GM19463 (cell line): ENCODE data around the gene TMEM248.
"Not testable (repeated sequence)": the region's sequence is repeated elsewhere in the genome, so short reads cannot be mapped to it uniquely, and the experiment has no call there.

Source experiments
- ATAC-seq: cut with Tn5 transposase; IDR thresholded peaks from one replicate; pipeline ENCODE4 v1.9.1; 2021; ENCODE audit warnings: mild to moderate bottlenecking, moderate library complexity; ENCODE audit not compliant: unreplicated experiment

TMEM248 gene, protein sequence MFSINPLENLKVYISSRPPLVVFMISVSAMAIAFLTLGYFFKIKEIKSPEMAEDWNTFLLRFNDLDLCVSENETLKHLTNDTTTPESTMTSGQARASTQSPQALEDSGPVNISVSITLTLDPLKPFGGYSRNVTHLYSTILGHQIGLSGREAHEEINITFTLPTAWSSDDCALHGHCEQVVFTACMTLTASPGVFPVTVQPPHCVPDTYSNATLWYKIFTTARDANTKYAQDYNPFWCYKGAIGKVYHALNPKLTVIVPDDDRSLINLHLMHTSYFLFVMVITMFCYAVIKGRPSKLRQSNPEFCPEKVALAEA

DNA sequence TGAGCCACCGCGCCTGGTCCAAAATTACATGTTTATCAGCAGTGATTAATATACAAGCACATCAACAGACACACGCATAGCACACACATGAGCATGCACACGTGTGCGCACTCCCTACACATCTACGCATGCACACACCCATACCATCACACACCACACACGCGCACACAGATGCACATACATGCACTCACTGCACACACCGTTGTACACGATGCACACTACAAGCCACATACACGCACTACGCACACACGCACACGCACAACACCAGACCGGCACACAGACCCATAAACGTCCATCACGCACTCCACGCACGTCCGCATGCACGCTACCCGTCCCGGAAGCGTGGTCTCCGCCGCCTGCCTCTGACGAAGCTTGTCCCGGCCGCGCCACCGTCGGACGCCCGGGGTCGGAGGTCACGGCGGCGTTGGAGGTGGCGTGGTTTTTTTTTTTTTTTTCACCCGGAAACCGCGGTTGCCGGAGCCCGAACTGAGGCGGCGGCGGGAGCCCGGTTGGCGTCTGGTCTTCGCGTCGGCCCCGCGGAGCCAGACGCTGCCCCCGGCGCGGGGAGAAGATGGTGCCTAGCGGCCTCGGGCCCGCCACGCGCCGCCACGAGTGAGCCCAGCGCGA lies at the start of gene TMEM248:
Gene TMEM248 (plus strand): TSS at position 457 of the 627 bp plus-strand sequence. CDS start 20,641 bp downstream, outside the sequence.
- ATAC-seq, result peak; percentile 85

DNA sequence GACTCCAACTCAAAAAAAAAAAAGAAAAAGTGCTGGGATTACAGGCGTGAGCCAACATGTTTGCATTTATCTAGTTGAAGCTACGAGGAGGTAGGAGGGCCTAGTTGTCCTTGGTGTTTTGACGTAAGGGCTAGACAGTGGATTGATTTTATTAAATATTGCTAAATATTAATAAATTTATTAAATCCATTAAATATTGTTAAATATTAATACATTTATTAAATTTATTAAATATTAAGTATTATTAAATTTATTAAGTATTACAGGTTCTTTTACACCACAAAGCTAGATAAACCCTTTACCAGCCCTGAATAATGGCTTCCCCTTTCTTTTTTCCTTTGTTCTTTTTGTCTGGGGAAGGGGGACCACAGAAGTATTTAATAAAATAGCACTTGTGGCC lies 47.5 kb upstream of the TMEM248 start:
- ATAC-seq, result no peak

GRCh38 chr7:66877577-66878300 lies 43.3 kb upstream of the TMEM248 start:
- peak; percentile 98 for ATAC-seq

DNA sequence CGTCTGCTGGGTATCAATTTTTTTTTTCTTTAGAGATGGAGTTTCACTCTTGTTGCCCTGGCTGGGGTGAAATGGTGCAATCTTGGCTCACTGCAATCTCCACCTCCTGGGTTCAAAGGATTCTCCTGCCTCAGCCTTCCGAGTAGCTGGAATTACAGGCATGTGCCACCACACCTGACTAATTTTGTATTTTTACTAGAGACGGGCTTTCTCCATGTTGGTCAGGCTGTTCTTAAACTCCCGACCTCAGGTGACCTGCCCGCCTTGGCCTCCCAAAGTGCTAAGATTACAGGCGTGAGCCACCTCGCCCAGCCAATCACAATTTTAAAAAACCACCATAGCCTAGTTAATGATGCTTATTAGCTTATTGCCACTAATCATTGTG lies 42.7 kb upstream of the TMEM248 start:
- not testable (repeated sequence) for ATAC-seq

DNA sequence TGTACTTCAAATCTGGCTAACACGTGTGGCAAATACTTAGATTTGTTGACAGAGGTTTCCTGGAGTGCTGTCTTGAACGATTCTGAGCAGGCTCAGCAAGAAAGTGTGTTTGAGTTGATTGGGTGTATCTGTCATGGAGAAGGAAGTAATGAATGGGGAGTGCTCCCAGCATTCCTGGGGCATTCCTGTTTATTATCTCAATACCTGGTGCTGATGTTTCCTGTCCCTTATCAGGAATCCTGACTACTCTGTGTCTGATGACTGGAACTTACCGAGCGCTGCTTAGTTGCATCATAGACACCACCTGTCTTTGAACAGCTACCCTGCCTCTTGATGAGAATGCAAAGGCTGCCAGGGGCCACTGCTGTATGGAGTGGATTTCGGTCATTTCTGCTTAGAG lies 41.0 kb upstream of the TMEM248 start:
- ATAC-seq, result no peak

DNA sequence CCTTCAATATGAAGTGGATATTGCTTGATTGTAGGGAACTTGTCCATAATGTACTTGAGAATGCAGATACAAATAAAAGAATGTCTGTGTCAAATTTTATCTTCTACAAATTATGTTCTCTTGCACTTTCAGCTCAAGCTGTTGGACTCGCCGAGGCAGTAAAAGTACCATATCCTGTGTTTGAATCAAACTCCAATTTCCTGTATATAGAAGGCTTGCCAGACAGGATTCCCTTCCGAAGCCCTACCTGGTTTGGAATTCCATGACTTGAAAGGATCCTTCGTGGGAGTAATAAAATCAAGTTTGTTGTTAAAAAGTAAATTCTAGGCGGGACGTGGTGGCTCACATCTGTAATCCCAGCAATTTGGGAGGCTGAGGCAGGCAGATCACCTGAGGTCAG lies 40.4 kb upstream of the TMEM248 start:
- not testable (repeated sequence) for ATAC-seq

GRCh38 chr7:66883716-66884115 lies 37.3 kb upstream of the TMEM248 start:
- no peak for ATAC-seq

DNA sequence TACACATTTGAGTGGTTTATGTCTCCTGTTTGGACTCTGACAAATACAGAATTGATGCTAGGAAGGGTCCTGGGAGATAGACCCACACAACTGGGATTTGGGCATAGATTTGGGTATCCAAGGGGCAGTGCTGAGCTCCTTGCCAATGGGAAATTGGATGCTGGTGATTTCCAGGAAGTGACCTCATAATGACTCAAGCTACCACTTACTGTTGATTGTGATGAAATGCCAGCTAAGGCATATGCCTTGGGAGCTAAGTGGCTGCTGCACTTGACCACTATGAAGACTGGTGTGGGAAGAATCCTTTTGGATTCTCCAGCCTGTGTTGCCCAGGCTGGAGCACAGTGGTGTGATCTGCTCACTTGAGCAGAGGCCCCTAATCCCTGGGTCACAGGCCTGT lies 36.5 kb upstream of the TMEM248 start:
- ATAC-seq, result not testable (repeated sequence)

GRCh38 chr7:66886152-66886551 lies 34.9 kb upstream of the TMEM248 start:
- ATAC-seq, result peak; percentile 78

DNA sequence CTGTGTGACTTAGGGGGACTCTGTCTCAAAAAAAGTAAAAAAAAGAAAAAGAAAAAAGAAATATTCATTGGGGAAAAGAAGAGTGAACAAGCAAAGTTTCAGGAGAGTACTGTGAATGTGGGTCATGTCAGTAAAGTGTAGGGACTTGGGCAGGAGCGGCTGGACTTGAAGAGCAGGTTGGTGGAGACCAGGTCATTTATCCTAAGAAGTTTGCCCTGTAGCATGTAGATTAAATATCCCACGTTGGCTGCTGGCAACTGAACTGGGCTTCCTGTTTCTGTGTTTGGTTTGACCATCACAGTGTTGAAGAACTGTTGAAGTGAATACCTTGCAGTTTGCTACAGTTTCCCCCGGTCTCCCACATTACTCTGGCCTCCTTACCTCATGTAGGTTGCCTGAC lies 32.8 kb upstream of the TMEM248 start:
- ATAC-seq, result not testable (repeated sequence)

DNA sequence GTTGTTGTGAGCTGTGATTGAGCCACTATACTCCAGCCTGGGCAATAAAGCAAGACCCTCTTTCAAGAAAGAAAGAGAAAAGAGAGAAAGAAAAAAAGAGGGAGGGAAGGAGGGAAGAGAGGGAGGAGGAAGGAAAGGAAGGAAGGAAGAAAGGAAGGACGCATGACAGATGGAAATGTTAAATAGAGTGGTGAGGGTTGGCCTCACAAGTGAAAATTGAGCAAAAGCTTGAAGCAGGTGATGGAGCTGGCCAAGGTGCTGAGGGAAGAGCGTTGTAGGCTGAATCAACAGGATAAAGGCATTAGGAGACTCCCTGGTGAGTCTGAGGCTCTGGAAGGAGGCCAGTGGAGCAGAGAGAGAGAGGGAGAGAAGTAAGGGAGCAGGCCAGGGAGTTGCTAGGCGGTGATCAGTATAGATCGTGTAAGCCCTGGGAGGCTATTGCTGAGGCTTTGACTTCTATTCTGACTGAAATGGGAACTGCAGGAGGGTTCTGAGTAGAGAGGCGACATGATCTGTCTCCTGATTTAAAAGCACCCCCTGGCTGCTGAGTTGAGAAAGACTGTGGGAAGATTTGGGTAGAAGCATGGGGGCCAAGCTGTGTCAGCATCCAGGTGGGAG lies 26.5 kb upstream of the TMEM248 start:
- no peak for ATAC-seq

GRCh38 chr7:66896441-66896840 lies 24.6 kb upstream of the TMEM248 start:
- no peak for ATAC-seq

DNA sequence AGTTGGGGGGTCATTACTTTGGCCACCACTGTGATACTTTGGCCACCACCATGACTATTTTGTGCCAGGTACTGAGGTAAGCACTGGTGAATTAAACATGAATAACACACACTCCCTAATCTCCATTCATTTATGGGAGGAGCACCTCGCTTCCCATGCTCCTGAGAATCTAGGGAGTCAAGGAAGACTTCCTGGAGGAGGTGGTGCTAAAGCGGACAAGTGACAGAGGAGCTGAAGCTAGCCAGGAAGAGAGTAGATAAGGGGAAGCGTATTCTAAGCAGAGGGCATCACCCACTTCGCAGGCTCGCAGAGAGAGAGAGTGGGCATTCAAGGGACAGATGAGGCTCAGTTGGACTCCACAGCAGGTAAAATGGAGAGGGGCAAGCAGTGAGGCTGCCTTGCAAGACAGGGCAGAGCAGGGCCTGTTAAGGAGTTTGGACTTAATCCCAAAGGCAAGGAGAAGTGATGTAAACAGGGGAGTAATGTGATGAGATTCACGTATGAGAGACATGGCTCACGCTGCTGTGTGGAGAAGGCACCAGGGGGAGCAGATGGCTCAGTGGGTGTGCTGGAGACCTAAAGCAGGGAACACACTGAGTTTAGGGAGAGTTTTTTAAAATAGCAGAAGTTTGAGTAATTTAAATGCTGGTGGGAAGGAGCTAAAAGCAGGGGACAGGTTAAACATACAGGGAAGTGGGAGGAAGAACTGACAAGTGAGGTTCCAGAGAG lies 21.3 kb upstream of the TMEM248 start:
- ATAC-seq, result no peak

DNA sequence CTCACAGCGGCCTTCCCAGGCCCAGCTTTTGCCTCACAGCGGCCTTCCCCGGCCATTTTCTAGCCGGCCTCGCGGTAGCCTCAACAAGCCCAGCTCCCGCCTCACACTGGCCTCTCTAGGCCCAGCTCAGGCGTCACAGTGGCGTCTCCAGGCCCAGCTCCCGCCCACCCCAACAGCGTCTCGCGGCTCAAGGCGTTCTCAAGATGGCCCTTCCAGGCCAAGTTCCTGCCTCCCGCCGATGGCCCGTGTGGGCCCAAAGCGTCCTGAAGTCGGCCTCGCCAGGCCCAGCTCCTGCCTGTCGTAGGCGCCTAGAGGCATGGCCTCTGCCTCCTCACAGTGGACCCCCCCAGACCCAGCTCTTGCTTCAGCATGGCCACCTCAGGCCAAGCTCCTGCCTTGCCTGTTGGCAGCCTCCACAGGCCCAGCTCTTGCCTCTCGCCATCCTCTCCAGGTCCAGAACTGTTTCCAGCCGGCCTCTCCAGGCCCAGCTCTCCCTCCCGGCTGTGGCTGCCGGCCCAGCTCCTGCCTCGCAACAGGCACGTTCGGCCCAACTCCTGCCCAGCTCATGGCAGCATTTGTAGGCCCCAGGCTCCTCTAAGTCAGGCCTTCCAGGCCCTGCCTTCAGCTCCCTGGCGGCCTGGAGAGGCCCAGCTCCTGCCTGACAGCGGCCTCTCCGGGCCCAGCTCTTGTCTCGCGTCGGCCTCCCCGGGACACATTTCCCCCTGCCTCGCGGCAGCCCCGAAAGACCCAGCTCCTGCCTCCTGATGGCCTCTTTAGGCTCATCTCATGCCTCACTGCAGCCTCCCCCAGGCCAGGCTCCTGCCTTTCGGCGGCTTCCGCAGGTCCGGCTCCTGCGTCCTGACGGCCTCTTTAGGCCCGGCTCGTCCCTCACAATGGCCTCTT lies 18.8 kb upstream of the TMEM248 start:
- ATAC-seq, result no peak

DNA sequence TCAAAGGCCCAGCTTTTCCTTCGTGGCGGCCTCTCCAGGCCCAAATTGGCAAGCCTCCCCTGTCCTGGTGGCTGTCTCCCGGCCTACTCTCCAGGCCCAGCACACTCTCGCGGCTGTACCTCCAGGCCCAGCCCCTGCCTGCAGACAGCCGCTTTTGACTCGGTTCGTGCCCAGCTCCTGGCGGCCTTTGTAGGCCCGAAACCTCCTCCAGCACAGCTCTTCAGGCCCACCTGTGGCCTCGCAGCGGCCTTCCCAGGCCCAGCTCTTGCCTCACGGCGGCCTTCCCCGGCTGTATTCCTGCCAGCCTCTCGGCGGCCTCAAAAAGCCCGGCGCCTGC lies 18.2 kb upstream of the TMEM248 start:
- ATAC-seq, result no peak

DNA sequence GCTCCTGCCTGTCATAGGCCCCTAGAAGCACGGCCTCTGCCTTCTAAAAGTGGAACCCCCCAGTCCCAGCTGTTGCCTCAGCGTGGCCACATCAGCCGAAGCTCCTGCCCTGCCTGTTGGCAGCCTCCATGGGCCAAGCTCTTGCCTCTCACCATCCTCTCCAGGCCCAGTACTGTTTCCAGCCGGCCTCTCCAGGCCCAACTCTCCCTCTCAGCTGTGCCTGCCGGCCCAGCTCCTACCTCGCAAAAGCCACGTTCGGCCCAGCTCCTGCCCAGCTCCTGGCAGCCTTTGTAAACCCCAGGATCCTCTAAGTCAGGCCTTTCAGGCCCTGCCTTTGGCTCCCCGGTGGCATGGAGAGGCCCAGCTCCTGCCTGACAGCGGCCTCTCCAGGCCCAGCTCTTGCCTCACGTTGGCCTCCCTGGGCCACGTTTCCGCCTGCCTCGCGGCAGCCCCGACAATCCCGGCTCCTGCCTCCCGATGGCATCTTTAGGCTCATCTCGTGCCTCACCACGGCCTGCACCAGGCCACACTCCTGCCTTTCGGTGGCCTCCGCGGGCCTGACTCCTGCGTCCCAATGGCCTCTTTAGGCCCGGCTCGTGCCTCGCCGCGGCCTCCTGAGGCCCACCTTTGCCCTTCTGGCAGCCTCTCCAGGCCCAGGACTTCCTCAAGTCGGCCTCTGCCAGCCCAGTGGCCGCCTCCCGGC lies 17.5 kb upstream of the TMEM248 start:
- no peak for ATAC-seq

- no peak for ATAC-seq
Measured at GRCh38 chr7:66904063-66904593, 16.9 kb upstream of the TMEM248 start.

DNA sequence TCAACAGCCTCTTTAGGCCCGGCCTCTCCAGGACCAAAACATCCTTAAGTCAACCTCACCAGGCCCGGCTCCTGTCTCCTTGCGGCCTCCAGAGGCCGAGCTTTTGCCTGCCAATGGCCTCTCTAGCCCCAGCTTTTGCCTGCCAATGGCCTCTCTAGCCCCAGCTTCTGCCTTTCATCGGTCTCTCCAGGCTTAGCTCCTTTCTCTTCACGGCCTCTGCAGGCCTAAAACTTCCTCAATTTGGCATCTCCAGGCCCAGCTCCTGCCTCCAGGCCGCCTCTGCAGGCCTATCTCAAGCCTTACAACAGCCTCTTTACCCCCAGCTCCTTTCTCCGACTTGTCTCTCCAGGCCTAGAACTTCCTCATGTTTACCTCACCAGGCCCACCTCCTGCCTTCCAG lies 15.7 kb upstream of the TMEM248 start:
- no peak for ATAC-seq

DNA sequence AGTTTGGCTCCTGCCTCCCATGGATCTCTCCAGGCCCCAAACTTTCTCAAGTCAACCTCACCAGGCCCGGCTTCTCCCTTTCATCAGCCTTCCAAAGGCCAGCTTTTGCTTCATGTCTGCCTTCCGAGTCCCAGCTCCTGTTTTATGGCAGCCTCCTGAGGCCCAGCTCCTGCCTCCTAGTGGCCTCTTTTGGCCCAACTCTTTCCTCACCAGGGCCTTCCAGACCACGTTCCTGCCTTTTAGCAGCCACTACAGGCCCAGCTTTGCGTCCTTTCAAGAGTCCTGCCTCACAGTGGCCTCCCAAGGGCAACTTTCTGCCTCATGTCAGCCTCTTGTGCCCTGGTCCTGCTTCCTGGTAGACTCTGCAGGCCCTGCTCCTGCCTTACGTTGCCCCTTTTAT lies 15.3 kb upstream of the TMEM248 start:
- ATAC-seq, result no peak
